G401 (cell line): ENCODE measurements around the gene TRIM72. TPM values are rescaled to one million over a fixed set of nuclear protein-coding genes. Genes with fewer than 3 reads are reported as not detected.
"Not testable (repeated sequence)": the region's sequence is repeated elsewhere in the genome, so short reads cannot be mapped to it uniquely, and the experiment has no call there.

Source experiments
- DNase-seq: peaks from one replicate; pipeline ENCODE4 v3.0.0-alpha.2; 2015; ENCODE audit warnings: low spot score
- in situ Hi-C: cut with HindIII; loops from 2 replicates; pipeline ENCODE4 v1.10.0; 2016; ENCODE audit warnings: low sequenced_read_pairs, mixed read lengths
- total RNA-seq: library from RNA; depleted of rRNA; stranded (reverse); fragments of >200 nt; shearing (Covaris generic); gene quantifications from 2 replicates; pipeline ENCODE4 v1.2.3, GENCODE V29; 2014

TRIM72 gene
- total RNA-seq, 1 experiment from 2014 or later = not detected

DNA sequence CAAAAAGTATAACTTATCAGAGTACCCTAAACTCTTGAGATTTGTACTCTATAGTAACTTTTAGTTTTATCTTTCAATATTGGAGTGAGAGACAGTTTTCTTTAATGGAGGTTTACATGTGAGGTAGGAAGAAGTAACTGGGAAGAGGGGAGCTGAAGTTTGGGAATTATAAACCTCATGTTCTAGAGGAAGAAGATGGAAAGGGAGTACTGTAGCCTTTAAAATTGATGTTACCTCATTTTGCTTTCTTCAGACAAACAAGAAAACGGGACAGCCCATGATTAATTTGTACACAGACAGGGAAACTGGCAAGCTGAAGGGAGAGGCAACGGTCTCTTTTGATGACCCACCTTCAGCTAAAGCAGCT lies 24.5 kb upstream of the TRIM72 start:
- no peak for DNase-seq
- in situ Hi-C loops = no loop called here

DNA sequence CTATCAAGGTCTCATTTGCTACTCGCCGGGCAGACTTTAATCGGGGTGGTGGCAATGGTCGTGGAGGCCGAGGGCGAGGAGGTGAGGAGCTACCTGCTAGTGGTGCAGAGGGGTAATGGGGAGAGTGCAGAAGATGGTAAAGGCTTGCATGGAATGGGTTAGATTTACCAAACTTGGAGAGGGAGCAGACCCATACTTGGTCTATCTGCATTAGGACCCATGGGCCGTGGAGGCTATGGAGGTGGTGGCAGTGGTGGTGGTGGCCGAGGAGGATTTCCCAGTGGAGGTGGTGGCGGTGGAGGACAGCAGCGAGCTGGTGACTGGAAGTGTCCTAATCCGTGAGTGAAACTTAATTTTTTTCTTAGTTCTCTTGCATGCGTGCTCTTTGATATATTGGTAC lies 23.9 kb upstream of the TRIM72 start:
- DNase-seq = no peak
- in situ Hi-C loops = no loop called here

- no peak for DNase-seq
- in situ Hi-C loops = no loop called here
These were observed 23.0 kb upstream of the TRIM72 start for GRCh38 chr16:31190818-31191444.

DNA sequence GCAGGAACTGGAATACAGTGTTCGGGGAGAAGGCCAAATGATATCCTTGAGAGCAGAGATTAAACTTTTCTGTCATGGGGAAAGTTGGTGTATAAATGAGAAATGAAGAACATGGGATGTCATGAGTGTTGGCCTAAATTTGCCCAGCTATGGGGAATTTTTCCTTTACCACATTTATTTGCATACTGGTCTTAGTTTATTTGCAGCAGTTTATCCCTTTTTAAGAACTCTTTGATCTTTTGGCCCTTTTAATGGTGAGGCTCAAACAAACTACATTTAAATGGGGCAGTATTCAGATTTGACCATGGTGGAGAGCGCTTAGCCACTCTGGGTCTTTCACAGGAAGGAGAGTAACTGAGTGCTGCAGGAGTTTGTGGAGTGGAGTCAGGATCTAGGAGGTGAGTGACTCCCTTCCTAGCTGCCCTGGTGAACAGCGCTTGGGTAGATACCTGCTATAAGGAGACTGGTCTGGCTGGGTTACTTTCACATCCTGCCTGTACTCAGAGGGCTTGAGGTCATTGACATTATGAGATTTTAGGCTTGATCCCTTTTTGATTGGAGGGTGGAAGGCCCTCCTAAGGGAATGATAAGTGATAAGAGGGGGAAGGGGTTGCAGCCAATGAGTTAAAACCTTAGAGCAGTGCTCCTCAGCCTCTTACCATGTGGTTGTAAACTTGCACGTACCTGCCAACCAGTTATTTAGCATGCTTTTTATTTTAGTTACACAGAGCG lies 22.1 kb upstream of the TRIM72 start:
- in situ Hi-C loops = no loop called here
- no peak for DNase-seq

- DNase-seq = no peak
- in situ Hi-C loops = no loop called here
These were observed 20.9 kb upstream of the TRIM72 start for GRCh38 chr16:31192856-31193642.

GRCh38 chr16:31193874-31194273 lies 20.0 kb upstream of the TRIM72 start:
- DNase-seq = no peak
- in situ Hi-C loops = no loop called here

DNA sequence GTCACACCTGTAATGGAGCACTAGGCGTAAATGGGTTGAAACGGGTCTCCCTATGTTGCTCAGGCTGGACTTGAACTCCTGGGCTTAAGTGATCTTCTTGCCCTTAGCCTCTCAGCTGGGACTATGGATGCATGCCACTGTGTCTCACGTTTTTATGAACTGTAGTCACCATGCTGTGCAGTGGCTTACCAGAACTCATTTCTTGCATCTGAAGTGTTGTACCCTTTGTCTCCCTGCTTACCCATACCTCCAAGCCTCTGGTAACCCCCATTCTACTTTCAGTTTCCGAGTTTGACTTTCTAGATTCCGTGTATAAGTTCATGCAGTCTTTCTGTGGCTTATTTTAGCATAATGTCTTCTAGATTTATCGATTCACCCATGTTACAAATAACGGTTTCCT lies 19.0 kb upstream of the TRIM72 start:
- in situ Hi-C loops = no loop called here
- DNase-seq = no peak

- in situ Hi-C loops, DNase-seq: not testable (repeated sequence)
These were observed 18.1 kb upstream of the TRIM72 start for GRCh38 chr16:31195861-31196260.

DNA sequence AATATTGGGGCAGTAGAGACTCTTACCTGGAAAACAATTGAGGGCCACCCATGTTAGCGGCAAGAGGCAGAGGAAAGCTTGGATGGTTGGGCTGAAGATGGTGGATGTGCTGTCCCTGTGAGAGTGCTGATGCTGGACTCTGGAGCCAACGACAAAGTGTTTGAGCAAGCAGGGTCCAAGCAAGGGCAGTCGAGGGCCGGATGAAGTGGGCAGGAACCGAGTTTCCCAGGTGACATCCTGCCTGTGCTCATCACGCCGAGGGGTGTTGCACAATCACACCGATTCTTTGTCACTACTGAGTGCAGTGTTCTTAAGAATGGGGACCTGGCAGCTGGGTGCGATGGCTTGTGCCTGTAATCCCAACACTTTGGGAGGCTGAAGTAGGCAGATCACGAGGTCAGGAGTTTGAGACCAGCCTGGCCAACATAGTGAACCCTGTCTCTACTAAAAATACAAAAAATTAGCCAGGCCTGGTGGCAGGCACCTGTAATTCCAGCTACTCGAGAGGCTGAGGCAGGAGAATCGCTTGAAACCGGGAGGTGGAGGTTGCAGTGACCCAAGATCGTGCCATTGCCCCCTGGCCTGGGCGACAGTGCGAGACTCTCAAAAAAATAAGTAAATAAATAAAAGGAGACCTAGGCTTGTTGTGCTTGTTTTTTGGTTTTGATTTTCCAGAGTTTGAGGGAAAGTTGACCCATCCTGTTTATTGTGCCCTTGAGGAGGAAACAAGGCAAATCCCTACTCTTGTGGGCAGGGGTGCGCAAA lies 17.4 kb upstream of the TRIM72 start:
- in situ Hi-C loops = no loop called here
- no peak for DNase-seq

GRCh38 chr16:31198207-31198882 lies 15.6 kb upstream of the TRIM72 start:
- DNase-seq = no peak
- in situ Hi-C loops = no loop called here

DNA sequence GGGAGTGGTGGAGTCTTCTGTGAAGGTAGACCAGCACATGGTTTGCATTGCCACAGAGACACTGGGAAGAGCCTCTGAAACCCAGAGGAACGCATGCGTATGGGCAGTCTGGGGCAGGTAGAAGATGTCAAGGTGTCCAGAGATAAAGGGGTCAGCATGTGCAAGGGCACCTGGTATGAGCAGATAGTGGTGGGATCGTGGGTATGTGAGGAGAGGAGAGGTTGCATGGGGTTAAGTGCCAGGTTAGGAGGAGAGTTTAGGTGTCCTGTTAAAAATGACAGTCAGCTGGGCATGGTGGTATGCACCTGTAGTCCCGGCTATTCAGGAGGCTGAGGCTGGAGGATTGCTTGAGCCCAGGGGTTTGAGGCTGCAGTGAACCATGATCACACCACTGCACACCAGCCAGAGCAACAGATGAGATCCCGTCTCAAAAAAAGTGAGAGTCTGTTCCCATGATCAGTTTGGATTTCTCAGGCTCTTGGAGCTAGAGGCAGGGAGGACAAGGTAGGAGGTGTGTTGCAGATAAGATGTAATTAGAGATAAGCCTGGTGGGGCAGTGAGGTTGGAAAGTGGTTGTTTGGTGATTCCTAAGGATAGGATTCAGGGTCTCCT lies 14.4 kb upstream of the TRIM72 start:
- in situ Hi-C loops = no loop called here
- DNase-seq = no peak

DNA sequence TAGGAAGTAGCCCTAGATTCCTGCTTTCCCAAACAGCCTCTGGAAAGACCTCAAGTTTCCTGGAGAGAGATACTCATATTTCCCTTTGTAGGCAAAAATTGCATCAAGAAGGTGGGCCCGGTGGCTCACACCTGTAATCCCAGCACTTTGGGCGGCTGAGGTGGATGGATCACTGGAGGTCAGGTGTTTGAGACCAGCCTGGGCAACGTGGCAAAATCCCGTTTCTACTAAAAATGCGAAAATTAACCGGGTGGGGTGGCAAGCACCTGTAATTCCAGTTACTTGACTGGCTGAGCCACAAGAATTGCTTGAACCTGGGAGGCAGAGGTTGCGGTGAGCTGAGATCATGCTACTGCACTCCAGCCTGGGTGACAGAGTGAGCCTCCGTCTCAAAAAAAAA lies 13.8 kb upstream of the TRIM72 start:
- in situ Hi-C loops, DNase-seq: not testable (repeated sequence)

- in situ Hi-C loops = no loop called here
- DNase-seq = no peak
These were observed 12.9 kb upstream of the TRIM72 start for GRCh38 chr16:31200821-31201568.

DNA sequence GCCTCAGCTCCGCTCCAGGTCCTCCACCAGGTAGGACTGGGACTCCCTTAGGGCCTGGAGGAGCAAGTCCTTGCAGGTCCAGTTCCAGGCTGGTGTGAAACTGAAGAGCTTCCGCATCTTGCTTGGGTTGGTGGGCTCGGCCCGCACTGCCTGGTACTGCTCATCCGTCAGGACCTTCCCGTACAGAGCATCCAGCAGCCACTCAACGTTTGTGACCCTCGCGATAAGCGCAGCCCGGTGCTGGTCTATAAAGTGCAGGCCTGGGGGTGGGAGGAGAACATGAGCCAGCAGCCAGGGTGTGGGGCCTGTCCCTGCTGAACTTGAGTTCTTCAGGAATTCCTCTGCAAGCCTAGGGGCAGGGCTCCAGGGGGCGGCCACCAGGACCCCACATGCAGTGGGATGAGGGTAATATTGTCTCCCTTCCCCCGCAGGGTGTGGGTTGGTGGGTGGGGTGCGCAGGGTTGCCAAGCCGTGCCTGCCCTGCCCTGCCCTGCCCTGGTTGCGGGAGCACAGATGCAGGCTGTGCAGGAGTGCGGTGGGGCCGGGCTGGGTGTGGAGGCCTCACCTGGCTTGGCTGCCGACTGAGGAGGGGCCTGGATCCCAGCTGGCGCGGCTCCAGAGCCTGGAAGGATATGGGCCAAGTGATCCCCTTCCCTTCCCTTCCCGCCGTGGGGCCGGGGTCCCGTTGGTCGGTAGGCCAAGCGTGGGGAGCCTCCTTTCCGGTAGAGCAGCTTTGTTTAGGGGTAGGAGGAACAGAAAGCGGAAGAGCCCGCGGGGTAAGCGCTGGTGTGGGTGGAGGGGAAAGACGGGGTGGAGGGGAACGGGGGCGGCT lies 12.1 kb upstream of the TRIM72 start:
- DNase-seq = peak; percentile 38
- in situ Hi-C loops = no loop called here

DNA sequence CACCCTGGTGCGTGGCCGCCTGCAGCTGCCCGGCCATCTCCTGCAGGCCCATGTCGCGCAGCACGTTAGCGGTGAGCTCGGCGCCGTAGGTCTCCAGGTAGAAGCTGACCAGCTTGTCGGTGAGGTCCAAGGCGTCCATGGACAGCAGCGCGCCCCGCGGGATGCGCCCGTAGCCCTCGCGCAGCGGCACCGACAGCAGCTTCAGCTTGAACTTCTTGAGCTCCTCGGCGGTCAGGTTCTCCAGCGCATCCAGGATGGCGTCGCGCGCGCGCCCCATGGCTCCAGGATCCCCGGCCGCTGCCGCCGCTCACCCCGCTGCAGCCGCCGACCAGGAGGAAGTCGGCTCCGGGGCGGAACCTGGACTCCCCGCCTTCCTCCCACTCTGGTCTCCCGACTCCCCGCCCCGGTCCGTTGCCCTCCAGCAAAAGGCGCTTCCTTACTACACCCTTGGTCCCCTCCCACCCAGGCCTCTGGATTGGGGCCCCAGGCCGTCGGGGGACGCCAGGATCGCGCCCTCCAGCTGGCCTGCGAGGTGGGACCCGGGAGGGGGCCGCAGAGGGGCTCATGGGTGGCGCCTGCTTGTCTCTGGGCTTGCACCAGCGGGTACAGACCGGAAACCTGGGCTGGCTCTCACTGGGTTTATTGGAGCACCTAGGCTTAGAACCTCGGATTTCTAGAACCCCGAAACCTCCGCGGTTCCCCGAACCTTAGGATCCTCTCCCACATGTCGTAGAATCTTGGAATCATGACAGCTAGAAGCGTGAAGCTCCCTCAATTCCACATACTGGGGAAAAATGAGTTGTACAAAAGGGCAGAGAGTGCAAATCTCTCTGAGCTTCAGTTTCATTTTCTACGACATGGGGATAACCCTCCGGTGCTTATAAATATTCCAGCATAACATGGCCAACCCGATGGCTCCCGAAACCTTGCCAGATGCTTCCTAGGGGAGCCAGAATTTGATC lies 11.2 kb upstream of the TRIM72 start, which contains the start of gene PYCARD:
TSS of gene PYCARD (minus strand) at position 347 of the 962 bp plus-strand sequence. CDS start at position 277, 70 bp downstream.
- DNase-seq = peak; percentile 53
- in situ Hi-C loops = no loop called here
